HepG2 (cell line): Measurements from ENCODE around the gene BEGAIN. TPM values are rescaled to one million over a fixed set of nuclear protein-coding genes. Genes with fewer than 3 reads are reported as not detected.

Source experiments
- ATAC-seq: fragments of 200-7000 bp; cut with Tn5 transposase; 3 replicates; pipeline ENCODE4 v1.9.1; 2020; ENCODE audit warnings: mild to moderate bottlenecking, moderate library complexity
- BruUV-seq: library from RNA; stranded (reverse); fragments of 400-500 nt; replicated peaks from 2 replicates; lab custom pipeline; 2021; lab: Mats Ljungman, UMichigan
- CTCF ChIA-PET: fragments of 300-600 bp; formaldehyde crosslinking; extraction: SDS; loops from one replicate; lab custom pipeline; 2021; ENCODE audit warnings: low total read pairs, inconsistent platforms, low intra/inter-chr PET ratio; lab: Yijun Ruan, JAX
- POLR2A ChIA-PET: fragments of 350-600 bp; sonication (Branson Sonifier 250); formaldehyde crosslinking; loops from one replicate; lab custom pipeline; 2020; ENCODE audit warnings: antibody characterized with exemption, inconsistent platforms; lab: Yijun Ruan, JAX
- DNase-seq: peaks from one replicate; pipeline ENCODE4 v3.0.0-alpha.2; 2015; ENCODE audit warnings: low spot score
- FAIRE-seq: peaks from 3 replicates; lab custom pipeline; 2011; peaks lifted over from hg19 to GRCh38; lab: Jason Lieb, UNC
- H2AFZ ChIP-seq: one replicate; pipeline ENCODE4 v1.6.1; 2011; ENCODE audit warnings: low read length, inconsistent platforms
- H3K27ac ChIP-seq: fragments of 300-600 bp; 3 replicates; pipeline ENCODE4 v1.8.0; 2011; ENCODE audit warnings: mixed run types, mild to moderate bottlenecking, mixed read lengths, low read length, inconsistent platforms; ENCODE audit not compliant: insufficient read depth; ENCODE audit errors: extremely low read length
- H3K27me3 ChIP-seq, 2 experiments: fragments of 200-600 bp in 1 of 2; 2 replicates in 1 of 2; 3 replicates in 1 of 2; pipeline versions ENCODE4 v1.6.0 to v1.8.0; 2011; ENCODE audit warnings: low read length in 2 of 2, mild to moderate bottlenecking in 2 of 2, moderate library complexity in 2 of 2, inconsistent platforms in 1 of 2; ENCODE audit not compliant: insufficient read depth in 2 of 2, control insufficient read depth in 1 of 2
- H3K36me3 ChIP-seq, 2 experiments: fragments of 200-600 bp in 1 of 2; replicated peaks in 1 of 2; 2 replicates in 1 of 2; 3 replicates in 1 of 2; pipeline versions ENCODE4 v1.5.1 to v1.8.0; 2011; ENCODE audit warnings: low read length in 2 of 2, inconsistent platforms in 1 of 2; ENCODE audit not compliant: insufficient read depth in 2 of 2, control insufficient read depth in 1 of 2
- H3K4me1 ChIP-seq: 2 replicates; pipeline ENCODE4 v1.5.1; 2012; ENCODE audit warnings: low read length, inconsistent platforms; ENCODE audit not compliant: insufficient read depth
- H3K4me2 ChIP-seq: 2 replicates; pipeline ENCODE4 v1.6.0; 2011; ENCODE audit warnings: low read depth, low read length, inconsistent platforms
- H3K4me3 ChIP-seq, 3 experiments: fragments of 200-600 bp in 1 of 3; sonication (generic), shearing (Covaris generic) in 1 of 3; replicated peaks in 1 of 3; 2 replicates each; pipeline ENCODE4 v1.5.1; 2011 to 2016; ENCODE audit warnings: low read length in 3 of 3, inconsistent platforms in 2 of 3, low read depth in 2 of 3, mild to moderate bottlenecking in 2 of 3, control low read depth in 1 of 3, mixed read lengths in 1 of 3; ENCODE audit not compliant: insufficient read depth in 1 of 3
- H3K79me2 ChIP-seq: one replicate; pipeline ENCODE4 v1.6.1; 2011; ENCODE audit warnings: low read length, inconsistent platforms; ENCODE audit not compliant: insufficient read depth
- H3K9ac ChIP-seq: 2 replicates; pipeline ENCODE4 v1.6.0; 2011; ENCODE audit warnings: mild to moderate bottlenecking, low read depth, low read length, inconsistent platforms; ENCODE audit not compliant: insufficient read depth
- H3K9me3 ChIP-seq: 2 replicates; pipeline ENCODE4 v1.5.1; 2012; ENCODE audit warnings: mild to moderate bottlenecking, low read length
- H4K20me1 ChIP-seq: 2 replicates; pipeline ENCODE4 v1.6.0; 2011; ENCODE audit warnings: inconsistent platforms, mild to moderate bottlenecking, low read length, moderate library complexity; ENCODE audit not compliant: insufficient read depth
- CEBPB ChIP-seq: IDR thresholded peaks from 2 replicates; pipeline ENCODE4 v1.6.1; 2011; ENCODE audit warnings: low read depth, low read length, improper control_type of control experiment, borderline replicate concordance
- SIN3B ChIP-seq: fragments of 150-350 bp; IDR thresholded peaks from 2 replicates; pipeline ENCODE4 v1.6.1; 2014; ENCODE audit warnings: low read length
- SNAI1 ChIP-seq: sonication (generic); formaldehyde crosslinking; IDR thresholded peaks from 2 replicates; pipeline ENCODE4 v1.5.0; 2020; ENCODE audit warnings: mild to moderate bottlenecking, missing genetic modification reagents, borderline replicate concordance
- TCF7 ChIP-seq: sonication (generic); IDR thresholded peaks from 2 replicates; pipeline ENCODE4 v1.6.1; 2016; ENCODE audit warnings: antibody characterized with exemption, low read depth
- U2AF1 ChIP-seq: fragments of 200-400 bp; formaldehyde crosslinking; optimal IDR thresholded peaks from 2 replicates; pipeline ENCODE3; 2017; ENCODE audit warnings: mild to moderate bottlenecking, low read depth, low read length
- ZNF644 ChIP-seq: IDR thresholded peaks from 2 replicates; pipeline ENCODE4 v1.6.1; 2016; ENCODE audit warnings: low read depth
- ZNF672 ChIP-seq: sonication (generic); formaldehyde crosslinking; IDR thresholded peaks from 2 replicates; pipeline ENCODE4 v1.8.1; 2022; ENCODE audit warnings: missing genetic modification reagents
- ZNF792 ChIP-seq: IDR thresholded peaks from 2 replicates; pipeline ENCODE4 v1.6.1; 2016
- WGBS: methylation state at CpG from one replicate; pipeline ENCODE4 v1.1.6; 2017; ENCODE audit warnings: low lambda C conversion rate; 5-methylcytosine and 5-hydroxymethylcytosine counted together
- in situ Hi-C: cut with HindIII; loops from 2 replicates; pipeline ENCODE4 v1.10.0; 2017; ENCODE audit warnings: low pct_unique_long_range_greater_than_20kb; ENCODE audit not compliant: extremely low pct_ligation_motif_present
- intact Hi-C: fragments of 100-400 bp; cut with micrococcal nuclease; formaldehyde crosslinking; loops from one replicate; pipeline ENCODE4 v1.10.0; 2022; ENCODE audit not compliant: unreplicated experiment
- polyA plus RNA-seq, 8 experiments: library from polyadenylated mRNA; depleted of rRNA in 3 of 8; stranded (reverse) in 7 of 8; unstranded in 1 of 8; fragments of >200 nt; fragmentation: Illumina TruSeq in 4 of 8; extraction: Trizol in 4 of 8; gene quantifications; 2 replicates each; pipeline versions ENCODE4 v1.2.1 to v1.2.3, GENCODE V29; 2011 to 2016; ENCODE audit warnings: low read depth in 4 of 8, missing spikeins in 1 of 8, mixed read lengths in 1 of 8; ENCODE audit not compliant: insufficient read depth in 1 of 8
- total RNA-seq, 5 experiments: library from RNA; depleted of rRNA; stranded (reverse); fragments of >200 nt; fragmentation: Illumina TruSeq; extraction: Trizol; gene quantifications; 2 replicates each; pipeline ENCODE4 v1.2.3, GENCODE V29; 2016; ENCODE audit warnings: low read depth in 1 of 5
- TF ChIP-seq, protein P1 (sequence below): fragments of 450-650 bp; IDR thresholded peaks from 2 replicates; pipeline ENCODE4 v1.6.1; 2016
- TF ChIP-seq, protein P2 (sequence below): sonication (generic); formaldehyde crosslinking; IDR thresholded peaks from 2 replicates; pipeline ENCODE4 v1.5.0; 2020; ENCODE audit warnings: mild to moderate bottlenecking, missing genetic modification reagents, borderline replicate concordance

Gene BEGAIN
- total and polyA plus RNA-seq, 2 of the 13 experiments (the other 11 are each of a cell fraction or from before 2014, with no cell fraction given) = not detected

DNA sequence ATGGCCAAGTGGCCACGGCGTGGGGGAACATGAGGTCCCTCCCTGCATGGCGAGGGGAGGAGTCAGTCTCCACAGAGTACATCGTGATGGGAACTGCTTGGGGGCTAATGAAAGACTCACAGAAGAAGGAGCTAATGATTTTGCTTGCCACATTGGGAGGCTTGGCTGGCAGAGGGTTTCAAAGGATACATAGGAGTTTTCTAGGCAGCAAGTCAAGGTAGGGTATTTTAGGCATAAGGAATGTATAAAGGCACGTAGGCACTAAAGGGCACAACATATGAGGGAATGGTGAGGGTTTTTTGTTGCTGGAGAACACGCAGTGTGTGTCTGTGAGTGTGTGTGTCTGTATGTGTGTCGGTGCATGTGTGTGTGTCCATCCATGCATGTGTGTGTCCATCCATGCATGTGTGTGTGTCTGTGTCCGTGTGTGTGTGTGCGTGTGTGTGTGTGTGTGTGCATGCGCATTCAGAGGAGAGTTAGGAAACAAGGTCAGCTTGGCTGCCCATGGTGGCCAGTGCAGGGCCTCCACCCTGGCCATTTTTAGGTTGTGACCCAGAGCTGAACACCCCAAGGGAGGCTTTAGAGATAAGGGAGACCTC, 84.5 kb downstream of the BEGAIN start:
- BruUV-seq = no TSS peak
- ATAC-seq (no peak), FAIRE-seq (no peak), DNase-seq (no peak)
- in situ Hi-C loops = no loop called here
- H3K4me2 ChIP-seq = no peak overlapping the region
- ChIA-PET POLR2A (no interaction called here), CTCF (no interaction called here)
- no peak overlapping the region for H2AFZ ChIP-seq
- intact Hi-C loops = no loop called here
- H3K4me1 ChIP-seq = no peaks in the 10 kb centered on the region
- no peak overlapping the region for H3K4me3 ChIP-seq
- H3K27me3 ChIP-seq = no peaks in the 10 kb centered on the region
- 81% methylated on average over 10 of the region's 10 CpGs for WGBS
- H3K36me3 ChIP-seq = no peaks in the 10 kb centered on the region
- no peak overlapping the region for H3K27ac ChIP-seq
- TF ChIP-seq ZNF792 (no peak), TCF7 (no peak), U2AF1 (no peak), SIN3B (no peak), ZNF644 (CRISPR knock-in tag) (no peak), ZNF672 (no peak)
- TF ChIP-seq, protein P1, sequence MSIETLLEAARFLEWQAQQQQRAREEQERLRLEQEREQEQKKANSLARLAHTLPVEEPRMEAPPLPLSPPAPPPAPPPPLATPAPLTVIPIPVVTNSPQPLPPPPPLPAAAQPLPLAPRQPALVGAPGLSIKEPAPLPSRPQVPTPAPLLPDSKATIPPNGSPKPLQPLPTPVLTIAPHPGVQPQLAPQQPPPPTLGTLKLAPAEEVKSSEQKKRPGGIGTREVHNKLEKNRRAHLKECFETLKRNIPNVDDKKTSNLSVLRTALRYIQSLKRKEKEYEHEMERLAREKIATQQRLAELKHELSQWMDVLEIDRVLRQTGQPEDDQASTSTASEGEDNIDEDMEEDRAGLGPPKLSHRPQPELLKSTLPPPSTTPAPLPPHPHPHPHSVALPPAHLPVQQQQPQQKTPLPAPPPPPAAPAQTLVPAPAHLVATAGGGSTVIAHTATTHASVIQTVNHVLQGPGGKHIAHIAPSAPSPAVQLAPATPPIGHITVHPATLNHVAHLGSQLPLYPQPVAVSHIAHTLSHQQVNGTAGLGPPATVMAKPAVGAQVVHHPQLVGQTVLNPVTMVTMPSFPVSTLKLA = peak; percentile 74
- H3K79me2 ChIP-seq = no peaks in the 10 kb centered on the region
- H3K9ac ChIP-seq = no peak overlapping the region
- no peaks in the 10 kb centered on the region for H3K9me3 ChIP-seq
- no peaks in the 10 kb centered on the region for H4K20me1 ChIP-seq

DNA sequence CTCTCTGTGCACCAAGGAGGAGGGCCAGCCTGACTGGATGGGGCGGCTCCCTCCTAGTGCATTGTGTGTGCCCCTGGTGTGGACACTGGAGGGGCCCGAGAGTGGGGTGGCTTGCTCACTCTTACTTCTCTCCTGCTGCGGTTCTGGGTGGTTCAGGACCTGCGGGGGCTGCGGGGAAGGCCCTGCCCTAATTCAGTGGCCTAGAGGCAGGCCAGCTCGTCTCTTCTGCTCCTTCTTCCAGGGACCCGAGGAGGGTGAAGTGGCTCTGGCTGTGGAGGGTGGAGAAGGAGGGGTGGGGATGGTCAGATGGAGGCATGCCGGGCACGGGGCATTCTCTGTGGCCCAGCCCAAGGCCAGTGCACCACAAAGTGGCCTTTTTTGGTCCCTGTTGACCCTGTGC, 87.1 kb downstream of the BEGAIN start:
- intact Hi-C loops = no loop called here
- no peak overlapping the region for H3K27ac ChIP-seq
- H3K9me3 ChIP-seq = no peaks in the 10 kb centered on the region
- DNase-seq (no peak), FAIRE-seq (no peak), ATAC-seq (no peak)
- in situ Hi-C loops = no loop called here
- no peaks in the 10 kb centered on the region for H4K20me1 ChIP-seq
- H3K36me3 ChIP-seq = no peaks in the 10 kb centered on the region
- POLR2A ChIA-PET = no interaction called here
- H3K27me3 ChIP-seq = no peaks in the 10 kb centered on the region
- H3K4me2 ChIP-seq = no peak overlapping the region
- H3K4me3 ChIP-seq = no peak overlapping the region
- no peaks in the 10 kb centered on the region for H3K4me1 ChIP-seq
- H3K9ac ChIP-seq = no peak overlapping the region
- no TSS peak for BruUV-seq
- no peak overlapping the region for H2AFZ ChIP-seq
- 59% methylated on average over 8 of the region's 9 CpGs for WGBS
- no peaks in the 10 kb centered on the region for H3K79me2 ChIP-seq
- CTCF ChIA-PET = no interaction called here
- TF ChIP-seq SNAI1 (CRISPR knock-in tag) (no peak), CEBPB (no peak)
- TF ChIP-seq, protein P2, sequence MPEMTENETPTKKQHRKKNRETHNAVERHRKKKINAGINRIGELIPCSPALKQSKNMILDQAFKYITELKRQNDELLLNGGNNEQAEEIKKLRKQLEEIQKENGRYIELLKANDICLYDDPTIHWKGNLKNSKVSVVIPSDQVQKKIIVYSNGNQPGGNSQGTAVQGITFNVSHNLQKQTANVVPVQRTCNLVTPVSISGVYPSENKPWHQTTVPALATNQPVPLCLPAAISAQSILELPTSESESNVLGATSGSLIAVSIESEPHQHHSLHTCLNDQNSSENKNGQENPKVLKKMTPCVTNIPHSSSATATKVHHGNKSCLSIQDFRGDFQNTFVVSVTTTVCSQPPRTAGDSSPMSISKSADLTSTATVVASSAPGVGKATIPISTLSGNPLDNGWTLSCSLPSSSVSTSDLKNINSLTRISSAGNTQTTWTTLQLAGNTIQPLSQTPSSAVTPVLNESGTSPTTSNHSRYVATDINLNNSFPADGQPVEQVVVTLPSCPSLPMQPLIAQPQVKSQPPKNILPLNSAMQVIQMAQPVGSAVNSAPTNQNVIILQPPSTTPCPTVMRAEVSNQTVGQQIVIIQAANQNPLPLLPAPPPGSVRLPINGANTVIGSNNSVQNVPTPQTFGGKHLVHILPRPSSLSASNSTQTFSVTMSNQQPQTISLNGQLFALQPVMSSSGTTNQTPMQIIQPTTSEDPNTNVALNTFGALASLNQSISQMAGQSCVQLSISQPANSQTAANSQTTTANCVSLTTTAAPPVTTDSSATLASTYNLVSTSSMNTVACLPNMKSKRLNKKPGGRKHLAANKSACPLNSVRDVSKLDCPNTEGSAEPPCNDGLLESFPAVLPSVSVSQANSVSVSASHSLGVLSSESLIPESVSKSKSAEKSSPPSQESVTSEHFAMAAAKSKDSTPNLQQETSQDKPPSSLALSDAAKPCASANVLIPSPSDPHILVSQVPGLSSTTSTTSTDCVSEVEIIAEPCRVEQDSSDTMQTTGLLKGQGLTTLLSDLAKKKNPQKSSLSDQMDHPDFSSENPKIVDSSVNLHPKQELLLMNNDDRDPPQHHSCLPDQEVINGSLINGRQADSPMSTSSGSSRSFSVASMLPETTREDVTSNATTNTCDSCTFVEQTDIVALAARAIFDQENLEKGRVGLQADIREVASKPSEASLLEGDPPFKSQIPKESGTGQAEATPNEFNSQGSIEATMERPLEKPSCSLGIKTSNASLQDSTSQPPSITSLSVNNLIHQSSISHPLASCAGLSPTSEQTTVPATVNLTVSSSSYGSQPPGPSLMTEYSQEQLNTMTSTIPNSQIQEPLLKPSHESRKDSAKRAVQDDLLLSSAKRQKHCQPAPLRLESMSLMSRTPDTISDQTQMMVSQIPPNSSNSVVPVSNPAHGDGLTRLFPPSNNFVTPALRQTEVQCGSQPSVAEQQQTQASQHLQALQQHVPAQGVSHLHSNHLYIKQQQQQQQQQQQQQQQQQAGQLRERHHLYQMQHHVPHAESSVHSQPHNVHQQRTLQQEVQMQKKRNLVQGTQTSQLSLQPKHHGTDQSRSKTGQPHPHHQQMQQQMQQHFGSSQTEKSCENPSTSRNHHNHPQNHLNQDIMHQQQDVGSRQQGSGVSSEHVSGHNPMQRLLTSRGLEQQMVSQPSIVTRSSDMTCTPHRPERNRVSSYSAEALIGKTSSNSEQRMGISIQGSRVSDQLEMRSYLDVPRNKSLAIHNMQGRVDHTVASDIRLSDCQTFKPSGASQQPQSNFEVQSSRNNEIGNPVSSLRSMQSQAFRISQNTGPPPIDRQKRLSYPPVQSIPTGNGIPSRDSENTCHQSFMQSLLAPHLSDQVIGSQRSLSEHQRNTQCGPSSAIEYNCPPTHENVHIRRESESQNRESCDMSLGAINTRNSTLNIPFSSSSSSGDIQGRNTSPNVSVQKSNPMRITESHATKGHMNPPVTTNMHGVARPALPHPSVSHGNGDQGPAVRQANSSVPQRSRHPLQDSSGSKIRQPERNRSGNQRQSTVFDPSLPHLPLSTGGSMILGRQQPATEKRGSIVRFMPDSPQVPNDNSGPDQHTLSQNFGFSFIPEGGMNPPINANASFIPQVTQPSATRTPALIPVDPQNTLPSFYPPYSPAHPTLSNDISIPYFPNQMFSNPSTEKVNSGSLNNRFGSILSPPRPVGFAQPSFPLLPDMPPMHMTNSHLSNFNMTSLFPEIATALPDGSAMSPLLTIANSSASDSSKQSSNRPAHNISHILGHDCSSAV (CRISPR knock-in tag) = no peak
